GM04504 (cell line): Measurements from ENCODE around the gene CCDC9B.

Source experiments
- DNase-seq: peaks from one replicate; pipeline ENCODE4 v3.0.0-alpha.2; 2012; ENCODE audit warnings: low read depth

CCDC9B gene

DNA sequence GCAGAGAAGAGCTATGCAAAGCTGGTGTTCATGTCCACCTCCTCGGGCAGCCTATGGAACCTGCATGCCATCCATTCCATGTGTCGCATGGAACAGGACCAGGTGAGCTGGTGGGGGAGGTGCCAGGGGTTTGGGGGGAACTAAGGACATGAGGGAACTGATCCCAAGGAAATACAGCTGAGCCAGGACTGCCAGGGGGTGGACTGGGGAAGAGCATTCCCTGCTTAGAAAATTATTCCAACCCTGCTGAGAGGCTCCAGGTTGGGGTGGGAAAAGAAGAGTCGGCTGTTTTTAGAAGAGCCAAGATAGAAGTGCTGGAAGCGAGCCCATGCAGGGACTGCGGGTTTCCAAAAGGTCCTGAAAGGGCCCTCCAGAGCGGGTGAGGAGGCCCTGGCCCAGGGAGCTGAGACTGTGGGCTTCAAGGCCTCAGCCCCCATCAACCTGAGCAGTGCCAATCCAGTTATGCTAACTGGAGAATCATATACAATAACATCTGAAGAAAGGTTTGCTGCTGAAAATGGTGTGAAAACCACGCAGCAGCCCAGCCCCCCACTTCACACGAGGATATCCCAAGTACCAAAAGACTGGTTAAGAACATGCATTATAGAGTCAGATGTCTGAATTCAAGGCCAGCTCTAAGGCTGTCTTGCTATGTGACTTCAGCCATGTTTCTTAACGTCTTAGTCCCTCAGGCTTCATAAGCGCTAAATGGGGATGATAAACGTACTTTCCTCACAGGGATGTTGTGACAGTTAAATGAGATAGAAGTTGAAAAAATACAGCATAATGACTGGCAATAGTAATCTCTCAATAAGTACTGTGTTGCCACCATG, 25.1 kb upstream of the CCDC9B start:
- DNase-seq: no peak

DNA sequence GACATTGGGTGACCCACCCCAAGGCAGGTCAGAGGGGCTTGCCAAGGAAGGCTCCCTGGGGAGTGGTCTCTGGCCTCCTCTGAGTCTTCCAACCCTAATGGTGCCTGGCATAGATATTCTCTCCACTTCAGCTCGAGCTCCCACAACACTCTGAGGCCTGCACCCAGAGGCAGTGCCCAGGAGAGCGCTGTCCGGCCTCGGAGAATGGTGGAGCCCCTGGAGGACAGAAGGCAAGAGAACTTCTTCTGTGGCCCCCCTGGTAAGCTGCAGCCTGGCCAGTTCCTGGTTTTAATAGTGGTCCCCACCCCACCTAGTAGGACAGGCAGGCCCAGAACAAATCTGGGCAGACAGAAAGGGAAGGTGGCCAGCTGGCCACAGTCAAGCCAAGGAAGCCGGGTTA, 24.3 kb upstream of the CCDC9B start:
- DNase-seq: no peak

DNA sequence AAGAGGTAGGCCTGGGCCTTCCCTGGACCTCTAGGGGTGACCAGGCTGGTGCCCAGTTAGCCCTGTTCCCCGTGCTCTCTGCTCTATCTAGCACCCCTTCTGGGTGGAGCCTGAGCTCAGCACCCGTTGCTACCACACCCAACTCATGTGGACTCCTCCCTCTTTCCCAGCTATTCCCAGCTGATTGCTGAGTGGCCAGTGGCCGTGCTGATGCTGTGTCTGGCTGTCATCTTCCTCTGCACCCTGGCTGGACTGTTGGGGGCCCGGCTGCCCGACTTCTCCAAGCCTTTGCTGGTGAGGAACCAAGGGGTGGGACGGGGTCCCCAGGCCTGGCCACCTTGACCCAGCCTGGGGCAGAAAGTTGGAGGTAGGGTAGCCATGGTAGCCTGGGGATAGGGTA, 23.5 kb upstream of the CCDC9B start:
- no peak for DNase-seq

DNA sequence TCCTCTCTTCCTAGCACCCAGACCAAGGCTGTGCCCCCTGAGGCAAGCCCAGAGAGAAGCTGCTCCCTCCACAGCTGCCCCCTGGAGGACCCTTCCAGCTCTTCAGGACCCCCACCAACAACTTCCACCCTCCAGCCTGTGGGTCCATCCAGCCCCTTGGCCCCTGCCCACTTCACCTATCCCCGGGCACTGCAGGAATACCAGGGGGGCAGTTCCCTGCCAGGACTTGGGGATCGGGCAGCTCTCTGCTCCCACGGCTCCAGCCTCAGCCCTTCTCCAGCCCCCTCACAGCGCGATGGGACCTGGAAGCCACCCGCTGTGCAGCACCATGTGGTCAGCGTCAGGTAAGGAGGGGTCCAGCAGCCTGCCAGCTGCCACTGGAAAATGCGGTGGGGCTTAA, 22.9 kb upstream of the CCDC9B start:
- no peak for DNase-seq

DNA sequence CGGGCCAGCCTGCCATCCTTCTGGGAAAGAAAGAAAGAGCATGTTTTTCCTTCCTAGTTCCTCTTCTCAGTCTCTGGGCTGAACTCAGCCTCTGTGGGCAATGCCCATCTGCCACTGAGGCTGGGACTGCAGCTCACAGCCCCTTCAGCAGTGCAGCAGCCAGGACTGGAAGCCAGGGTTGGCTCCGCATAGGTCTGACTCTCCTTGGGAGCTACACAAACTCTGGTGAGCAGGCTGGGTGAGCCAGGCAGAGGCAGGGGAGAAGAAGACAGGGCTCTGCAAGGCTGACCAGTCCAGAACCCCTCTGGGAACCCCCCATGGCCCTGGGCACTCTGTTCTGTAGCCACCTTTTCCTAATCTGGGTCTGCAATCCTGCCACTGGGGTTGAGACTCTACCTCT, 20.9 kb upstream of the CCDC9B start:
- DNase-seq: no peak

DNA sequence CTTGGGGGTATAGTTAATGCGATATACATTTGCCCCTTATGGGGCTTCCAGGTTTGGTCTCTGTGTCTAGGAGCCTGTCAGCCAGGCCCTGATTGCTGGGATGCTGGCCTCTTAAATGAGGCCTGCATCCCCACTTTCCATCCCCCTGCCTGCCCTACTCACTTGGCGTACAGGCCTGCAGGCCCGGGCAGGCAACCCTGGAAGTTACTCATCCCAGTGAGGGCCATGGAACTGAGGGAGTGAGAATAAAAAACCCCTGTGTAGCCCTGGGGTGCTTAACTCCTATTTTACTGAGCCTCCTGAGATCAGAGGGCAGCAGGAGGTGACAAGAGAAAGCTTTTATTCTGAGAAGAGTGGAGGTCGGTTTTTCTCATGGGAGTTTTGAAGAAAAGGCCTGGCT, 19.3 kb upstream of the CCDC9B start:
- no peak for DNase-seq

DNA sequence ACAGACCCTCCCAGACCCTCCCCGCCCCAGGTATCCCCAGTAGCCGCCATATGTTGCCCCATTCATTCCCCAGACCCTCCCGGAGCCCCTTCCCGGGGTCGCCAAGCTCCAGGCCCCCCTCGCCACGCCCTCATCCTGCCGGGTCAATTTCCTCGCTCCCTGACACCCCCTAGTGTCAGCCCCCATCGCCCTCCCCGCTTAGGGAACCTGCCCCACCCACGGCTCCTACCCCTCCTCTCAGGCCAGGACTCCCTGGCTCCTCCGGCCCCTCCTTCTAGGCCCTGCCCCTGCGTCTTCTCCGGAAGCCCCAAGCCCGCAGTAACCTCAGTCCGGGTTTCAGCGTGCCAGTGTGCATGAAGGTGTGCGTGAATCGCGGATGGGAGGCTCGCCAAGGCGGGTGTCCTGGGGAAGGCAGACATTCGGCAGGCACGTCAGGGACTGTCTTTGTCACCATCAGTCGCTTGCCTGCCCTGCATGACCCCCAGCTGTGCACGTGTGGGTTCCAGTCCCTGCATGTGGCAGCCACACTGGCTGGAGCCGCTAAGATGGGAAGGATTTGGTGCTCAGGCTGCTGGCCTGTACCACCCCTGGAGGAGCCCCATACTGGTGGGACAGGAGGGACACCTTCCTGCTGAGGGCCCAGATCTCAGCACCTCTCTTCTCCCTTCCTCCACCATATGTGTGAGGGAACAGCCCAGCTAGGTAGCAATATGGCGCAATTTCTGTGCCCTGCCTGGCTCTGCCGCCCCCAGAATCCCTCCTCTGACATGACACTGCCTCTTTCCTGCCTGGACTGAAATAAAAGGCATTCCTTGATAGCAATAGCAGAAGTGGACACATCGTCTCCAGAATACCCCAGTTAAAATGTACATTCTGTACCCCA, 18.0 kb upstream of the CCDC9B start:
- DNase-seq: no peak

DNA sequence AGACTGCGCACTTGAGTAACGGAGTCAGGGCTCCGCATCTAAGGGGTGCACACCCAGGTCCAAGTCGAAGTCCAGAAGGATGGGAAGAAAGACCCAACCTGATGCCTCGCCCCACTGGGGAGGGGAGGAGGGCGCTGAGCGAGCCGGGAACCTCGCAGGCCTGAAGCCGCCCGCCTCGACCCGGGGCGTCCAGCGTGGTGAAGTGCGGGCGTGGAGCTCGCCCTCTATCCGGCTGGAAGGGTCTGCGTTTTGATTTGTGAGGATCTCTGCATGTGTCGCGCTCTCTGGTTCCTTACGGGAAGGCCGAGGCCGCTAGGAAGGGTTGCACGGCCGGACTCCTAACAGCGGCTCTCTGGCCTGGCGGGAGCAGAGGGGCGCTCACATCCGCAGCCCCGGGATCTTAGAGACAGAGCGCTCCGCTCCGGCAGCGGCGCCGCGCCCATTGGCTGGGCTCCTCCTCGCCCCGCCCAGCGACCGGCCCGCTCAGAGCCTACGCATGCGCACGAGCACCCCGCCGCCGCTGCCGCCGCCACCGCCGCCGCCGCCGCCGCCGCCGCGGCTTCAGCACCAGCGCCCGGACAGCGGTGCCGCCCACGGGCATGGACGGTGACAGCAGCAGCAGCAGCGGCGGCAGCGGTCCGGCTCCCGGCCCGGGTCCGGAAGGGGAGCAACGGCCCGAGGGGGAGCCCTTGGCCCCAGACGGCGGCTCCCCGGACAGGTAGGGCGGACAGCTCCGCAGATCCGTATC, 17.2 kb upstream of the CCDC9B start, which contains the start of gene DISP2:
Gene DISP2 (plus strand): TSS at position 497 of the 748 bp plus-strand sequence. CDS start 103 bp downstream, at position 600.
- DNase-seq: no peak

DNA sequence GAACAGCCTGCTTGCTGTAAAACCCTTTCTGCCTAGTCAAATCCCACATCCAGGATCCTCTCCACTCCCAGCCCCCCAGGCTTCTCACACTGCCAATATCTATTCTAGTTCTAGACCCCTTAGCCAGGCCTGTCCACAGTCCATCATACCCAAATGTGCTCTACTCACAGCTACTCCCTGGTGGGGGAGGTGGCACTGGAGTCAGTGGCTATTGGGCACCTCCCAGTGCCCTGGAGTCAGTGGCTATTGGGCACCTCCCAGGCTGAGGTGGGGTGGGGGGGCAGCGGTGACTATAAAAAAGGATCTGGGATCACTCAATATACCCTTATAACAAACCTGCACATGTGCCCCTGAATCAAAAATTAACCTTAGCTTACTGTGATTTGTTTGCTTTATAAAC, 16.5 kb upstream of the CCDC9B start:
- no peak for DNase-seq

DNA sequence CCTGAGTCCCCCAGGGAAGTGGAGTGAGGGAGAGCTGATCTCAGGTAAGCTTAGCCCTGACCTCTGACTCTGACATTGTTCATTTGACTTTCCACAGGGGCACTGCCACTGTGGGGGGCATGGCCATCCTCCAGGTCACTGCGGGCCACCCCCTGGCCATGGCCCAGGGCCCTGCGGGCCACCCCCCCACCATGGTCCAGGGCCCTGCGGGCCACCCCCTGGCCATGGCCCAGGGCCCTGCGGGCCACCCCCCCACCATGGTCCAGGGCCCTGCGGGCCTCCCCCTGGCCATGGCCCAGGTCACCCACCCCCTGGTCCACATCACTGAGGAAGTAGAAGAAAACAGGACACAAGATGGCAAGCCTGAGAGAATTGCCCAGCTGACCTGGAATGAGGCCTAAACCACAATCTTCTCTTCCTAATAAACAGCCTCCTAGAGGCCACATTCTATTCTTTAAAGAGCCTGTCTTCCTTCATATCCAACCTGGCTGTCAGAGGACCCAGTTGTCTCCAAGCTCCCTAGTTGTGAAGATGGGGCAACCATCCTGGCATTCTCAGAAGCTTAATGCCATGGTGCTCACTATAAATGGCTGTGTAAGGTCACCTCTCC, 15.3 kb upstream of the CCDC9B start:
- no peak for DNase-seq

DNA sequence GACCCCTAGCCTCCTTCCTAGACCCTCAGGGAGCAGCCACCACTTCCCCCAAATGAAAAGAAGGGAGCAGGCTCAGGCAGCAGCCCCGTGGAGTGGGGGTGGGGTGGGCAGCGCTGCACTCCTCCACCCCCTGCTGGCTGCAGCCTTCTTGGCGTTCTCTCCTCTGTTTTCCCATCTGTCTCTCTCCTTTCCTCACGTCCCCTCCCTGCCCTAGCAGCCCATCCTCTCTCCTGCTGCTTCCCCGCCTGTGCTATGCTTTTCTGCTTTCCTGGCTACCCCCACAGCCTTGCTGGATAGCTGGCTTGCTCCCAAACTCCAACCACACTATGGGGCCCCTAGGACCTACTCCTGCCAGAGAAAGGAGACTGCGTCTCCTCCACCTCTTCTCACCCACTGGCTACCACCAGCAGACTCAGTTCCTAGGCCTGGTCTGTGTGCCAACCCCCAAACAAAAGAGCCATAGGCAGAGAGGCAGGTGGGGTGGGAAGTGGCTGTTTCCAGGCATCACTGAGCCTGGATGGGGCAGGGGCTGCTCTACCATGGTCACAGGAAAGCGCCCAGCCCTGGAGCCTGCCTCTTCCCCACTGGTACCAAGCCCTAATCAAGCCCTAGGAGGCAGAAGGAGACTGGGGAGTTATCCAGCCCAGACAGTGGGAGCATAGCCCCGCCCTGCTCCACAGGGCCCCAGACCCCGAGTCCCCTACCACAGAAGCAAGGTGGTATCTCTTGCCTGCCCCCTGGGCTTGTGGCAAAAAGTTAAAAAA, 13.9 kb upstream of the CCDC9B start:
- DNase-seq: no peak

DNA sequence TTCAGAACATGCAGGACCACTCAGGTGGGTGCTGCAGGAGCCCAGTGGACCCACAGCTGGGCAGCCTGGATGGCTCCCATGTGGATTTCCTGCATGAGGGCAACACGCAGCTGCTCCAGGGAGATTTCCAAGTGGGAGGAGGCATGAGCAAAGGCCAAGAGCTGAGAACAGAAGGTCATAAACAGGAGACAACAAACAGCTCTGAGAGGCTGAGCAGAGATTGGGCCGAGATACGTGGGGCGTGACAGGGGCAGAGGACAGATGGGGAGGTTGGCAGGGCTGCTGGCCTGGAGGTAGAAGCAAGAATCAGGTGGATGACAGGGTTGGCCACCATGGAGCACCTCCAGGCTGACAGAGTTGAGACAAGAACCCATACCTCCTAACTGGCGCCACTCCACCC, 13.0 kb upstream of the CCDC9B start:
- DNase-seq: no peak

DNA sequence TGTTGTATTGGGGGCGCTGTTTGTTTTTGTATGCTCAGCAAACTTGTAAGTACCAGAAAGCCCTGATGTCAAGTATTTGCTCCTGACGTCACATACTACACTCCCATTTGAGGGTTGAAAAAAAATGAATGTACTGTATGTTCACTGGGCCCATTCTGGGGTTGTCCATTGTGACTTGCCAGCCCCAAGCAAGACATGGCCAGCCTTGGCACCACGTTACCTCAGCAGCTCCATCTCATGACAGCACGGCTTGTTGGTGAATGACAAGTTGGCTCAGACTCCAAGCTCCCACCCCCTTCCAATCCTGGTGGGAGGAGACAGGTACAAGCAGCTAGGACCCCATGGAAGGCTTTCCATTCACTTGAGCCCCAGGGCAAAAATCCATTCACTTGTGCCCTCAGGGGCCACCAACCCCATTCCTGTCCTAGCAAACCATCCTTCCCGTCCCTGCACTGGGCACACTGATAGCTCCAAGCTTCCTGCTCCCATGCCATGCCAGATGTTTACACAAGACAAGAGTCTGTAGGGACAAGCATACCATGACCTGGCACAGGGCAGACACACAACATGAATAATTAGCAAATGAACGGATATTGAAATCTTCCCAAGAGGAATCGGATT, 11.7 kb upstream of the CCDC9B start:
- no peak for DNase-seq

DNA sequence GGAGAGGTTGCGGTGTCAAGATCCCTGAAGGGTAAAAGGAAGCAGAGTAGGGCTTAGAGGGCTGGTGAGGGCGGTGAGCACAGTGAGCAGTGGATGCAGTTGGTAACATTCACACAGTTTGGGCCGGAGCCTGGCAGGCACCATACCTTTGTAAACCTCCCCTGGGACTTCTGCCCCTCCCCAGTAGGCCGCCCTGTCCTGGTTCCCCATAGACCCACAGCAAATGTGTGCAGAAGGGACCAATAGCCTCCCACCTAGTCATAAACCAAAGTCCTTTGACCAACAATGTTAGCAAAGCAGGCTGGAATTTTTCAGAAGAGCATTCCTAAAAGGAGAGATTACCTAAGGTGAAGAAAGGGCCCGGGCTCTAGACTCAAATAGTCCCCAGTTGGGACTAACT, 8.4 kb upstream of the CCDC9B start:
- DNase-seq: no peak

DNA sequence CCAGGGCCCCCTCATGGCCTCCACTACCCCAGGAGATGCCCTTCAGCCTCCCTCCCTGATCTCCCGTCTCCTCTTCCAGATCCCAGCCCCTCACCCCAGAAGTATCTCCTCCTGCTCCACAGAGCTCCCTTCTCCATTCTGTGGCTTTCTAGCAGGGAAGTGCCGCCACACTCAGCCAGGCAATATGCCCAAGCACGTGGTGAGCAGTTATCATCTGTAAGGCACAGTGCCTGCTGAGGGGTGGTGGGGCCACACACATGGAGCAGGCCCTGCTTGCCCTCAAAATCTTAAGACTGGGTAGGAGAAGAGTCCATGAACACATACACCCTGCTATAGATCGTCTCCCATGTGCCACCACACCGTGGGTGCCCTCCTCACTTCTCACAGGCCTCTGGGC, 7.7 kb upstream of the CCDC9B start:
- DNase-seq: no peak

DNA sequence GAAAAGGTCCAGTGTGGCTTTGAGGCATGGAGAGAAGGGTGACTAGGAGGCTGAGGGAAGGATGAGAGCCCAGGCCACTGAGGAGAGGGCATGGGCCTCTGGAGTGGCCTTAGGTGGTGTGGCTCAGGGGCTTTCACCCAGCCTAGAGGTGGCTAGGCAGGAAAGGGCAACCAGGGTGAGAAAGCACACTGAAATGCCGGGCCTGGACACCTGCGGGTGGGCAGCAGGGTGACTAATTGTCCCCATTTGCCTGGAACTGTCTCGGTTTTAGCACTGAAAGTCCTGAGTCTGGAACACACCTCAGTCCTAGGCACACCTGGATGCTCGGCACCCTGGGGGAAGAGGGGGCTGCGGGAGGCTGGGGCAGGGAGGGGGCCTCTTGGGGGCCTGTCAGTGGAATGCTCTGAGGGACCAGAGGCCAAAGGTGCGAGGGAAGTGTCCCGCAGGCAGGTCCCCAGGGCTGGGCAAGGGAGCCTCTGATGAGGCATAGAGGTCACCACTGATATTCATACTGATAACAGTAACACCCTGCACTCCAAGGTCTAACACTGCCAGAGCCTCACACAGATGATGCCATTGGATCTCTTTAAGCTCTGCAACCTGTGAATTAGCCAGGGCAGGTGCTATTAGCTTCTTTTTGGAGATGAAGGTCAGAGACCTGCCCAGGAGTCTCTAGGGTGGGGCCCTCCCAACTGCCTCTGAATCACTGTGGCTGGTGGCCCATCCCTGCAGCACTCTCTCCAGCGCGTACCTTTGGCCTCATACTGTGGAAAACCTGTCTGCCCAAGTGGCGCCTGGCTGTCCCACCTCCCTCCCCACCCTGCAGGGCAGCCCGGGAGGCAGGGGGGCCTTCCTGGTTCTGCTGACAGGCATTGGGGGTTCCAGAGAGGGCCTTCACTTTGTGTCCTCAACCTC, 7.1 kb upstream of the CCDC9B start:
- DNase-seq: no peak

DNA sequence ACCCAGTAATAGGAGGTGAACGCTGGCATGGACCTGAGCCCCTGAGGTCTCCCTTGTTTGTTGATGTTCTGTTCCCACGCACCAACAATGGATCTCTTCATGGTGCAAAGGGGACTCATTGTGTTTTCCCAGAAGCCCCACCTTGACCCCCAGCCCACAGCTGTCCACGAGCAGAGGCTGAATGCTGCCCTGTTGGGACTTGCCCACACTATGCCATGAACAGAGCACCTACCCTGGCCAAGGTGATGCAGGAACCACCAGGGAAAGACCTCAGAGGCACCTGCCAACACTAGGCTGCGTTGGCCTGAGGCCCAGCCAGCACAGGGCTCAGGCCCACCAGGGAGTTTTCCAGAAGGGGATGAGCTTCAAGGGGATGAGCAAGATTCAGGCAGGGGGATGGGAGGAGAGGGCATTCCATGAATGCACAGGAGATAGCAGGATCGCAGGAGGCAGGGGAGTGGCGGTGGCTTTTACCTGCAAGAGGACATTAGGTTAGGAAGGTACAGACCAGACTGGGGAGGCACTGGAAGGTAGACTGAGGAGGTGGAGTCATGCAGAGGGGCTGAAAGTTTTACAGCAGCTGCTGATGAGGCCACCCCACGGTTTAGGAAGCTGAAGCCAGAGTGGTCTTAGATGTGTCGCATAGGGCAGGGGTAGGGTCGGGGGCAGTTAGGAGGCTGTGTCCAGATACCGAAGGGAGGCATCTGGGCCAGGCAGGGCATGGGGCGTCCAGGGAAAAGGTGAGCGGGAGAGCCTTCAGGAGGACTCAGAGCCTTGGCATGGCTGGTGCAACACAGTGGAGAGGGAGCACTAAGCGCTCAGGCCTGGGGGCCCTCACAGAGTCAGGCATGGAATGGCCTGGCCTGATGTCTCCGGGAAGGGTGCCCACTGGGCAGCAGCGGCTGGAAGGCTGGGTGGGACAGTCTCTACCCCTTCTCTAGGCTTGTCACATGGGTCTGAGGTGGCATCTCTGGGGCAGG, 6.1 kb upstream of the CCDC9B start:
- DNase-seq: no peak

DNA sequence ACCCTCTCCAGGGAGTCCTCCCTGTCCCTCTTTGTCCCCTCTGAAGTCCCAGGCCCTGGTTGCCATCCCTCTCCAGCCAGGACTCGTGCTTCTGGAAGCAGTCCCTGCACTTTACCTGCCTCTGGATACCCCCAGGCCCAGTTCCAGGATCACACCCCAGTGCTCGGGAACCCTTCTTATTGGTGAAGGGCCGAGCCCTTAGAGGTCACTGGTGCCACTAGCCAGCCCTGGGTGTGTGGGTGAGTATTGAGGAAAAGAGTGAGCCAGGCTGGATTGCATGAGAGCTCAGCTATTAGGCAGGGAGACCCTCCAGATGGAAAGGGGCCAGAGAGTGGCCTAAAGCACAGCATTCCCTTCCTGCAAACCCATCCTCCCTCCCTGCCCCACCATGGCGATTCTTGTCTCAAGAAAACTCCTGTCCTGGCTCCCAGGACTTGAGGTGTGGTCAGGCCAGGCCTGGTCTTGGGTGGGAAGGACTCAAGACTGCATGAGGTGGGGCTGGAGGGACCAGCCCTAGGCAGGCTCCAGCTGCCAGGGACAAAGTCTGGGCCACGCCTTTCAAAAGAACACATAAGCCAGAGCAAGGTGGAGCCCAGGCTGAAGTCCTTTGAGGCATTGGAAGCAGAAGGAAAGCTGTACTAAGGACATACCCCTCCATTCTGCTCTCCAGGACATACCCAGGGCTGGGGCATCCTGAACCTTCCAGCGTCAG, 5.3 kb upstream of the CCDC9B start:
- DNase-seq: no peak
